DOHH2 (cell line): ENCODE measurements around the gene KRTAP10-5.

Source experiments
- H3F3A ChIP-seq: fragments of 200-600 bp; sonication (generic), shearing (Covaris generic); 2 replicates; pipeline ENCODE4 v1.6.0; 2016; ENCODE audit warnings: antibody characterized with exemption, mild to moderate bottlenecking; ENCODE audit not compliant: control insufficient read depth, insufficient read depth
- H3K27ac ChIP-seq: fragments of 200-600 bp; sonication (generic); 2 replicates; pipeline ENCODE4 v1.5.1; 2014; ENCODE audit warnings: low read depth, mild to moderate bottlenecking, low read length, moderate library complexity
- H3K27me3 ChIP-seq: fragments of 200-600 bp; sonication (generic); 2 replicates; pipeline ENCODE4 v1.6.1; 2014; ENCODE audit warnings: mild to moderate bottlenecking, low read length, mixed read lengths; ENCODE audit not compliant: control insufficient read depth
- H3K36me3 ChIP-seq: fragments of 200-600 bp; sonication (generic); 2 replicates; pipeline ENCODE4 v1.6.1; 2014; ENCODE audit warnings: mild to moderate bottlenecking, low read length, moderate library complexity, mixed read lengths; ENCODE audit not compliant: control insufficient read depth
- H3K4me1 ChIP-seq: fragments of 200-600 bp; sonication (generic); 2 replicates; pipeline ENCODE4 v1.6.1; 2014; ENCODE audit warnings: mild to moderate bottlenecking, low read length, mixed read lengths; ENCODE audit not compliant: control insufficient read depth
- H3K4me2 ChIP-seq: fragments of 200-600 bp; sonication (generic); 2 replicates; pipeline ENCODE4 v1.6.0; 2014; ENCODE audit warnings: mild to moderate bottlenecking, low read length, moderate library complexity
- H3K4me3 ChIP-seq: fragments of 200-600 bp; sonication (generic); 2 replicates; pipeline ENCODE4 v1.5.1; 2014; ENCODE audit warnings: mild to moderate bottlenecking, low read length, mixed read lengths
- H3K79me2 ChIP-seq: fragments of 200-600 bp; sonication (generic); 2 replicates; pipeline ENCODE4 v1.6.1; 2014; ENCODE audit warnings: mild to moderate bottlenecking, low read length, mixed read lengths; ENCODE audit not compliant: control insufficient read depth
- H3K9me2 ChIP-seq: fragments of 200-600 bp; sonication (generic); replicated peaks from 2 replicates; pipeline ENCODE4 v1.6.1; 2014; ENCODE audit warnings: mild to moderate bottlenecking, low read length, mixed read lengths; ENCODE audit not compliant: control insufficient read depth
- H3K9me3 ChIP-seq: fragments of 200-600 bp; sonication (generic); 2 replicates; pipeline ENCODE4 v1.6.1; 2014; ENCODE audit warnings: antibody characterized with exemption, low read length, mixed read lengths; ENCODE audit not compliant: control insufficient read depth, insufficient read depth
- H4K20me1 ChIP-seq: fragments of 200-600 bp; sonication (generic); 2 replicates; pipeline ENCODE4 v1.6.0; 2014; ENCODE audit warnings: low read depth, mild to moderate bottlenecking, antibody characterized with exemption, low read length, moderate library complexity; ENCODE audit not compliant: control insufficient read depth, insufficient read depth
- CTCF ChIP-seq: fragments of 200-600 bp; sonication (generic); IDR thresholded peaks from one replicate; pipeline ENCODE4 v1.5.1; 2014; ENCODE audit warnings: antibody characterized with exemption, mild to moderate bottlenecking, low read depth, low read length; ENCODE audit not compliant: poor library complexity, severe bottlenecking
- EZH2phosphoT487 ChIP-seq: fragments of 200-600 bp; sonication (generic); IDR thresholded peaks from 2 replicates; pipeline ENCODE4 v1.6.1; 2017; ENCODE audit warnings: borderline replicate concordance, mild to moderate bottlenecking, antibody characterized with exemption, low read length, moderate library complexity, mixed read lengths

KRTAP10-5 gene

GRCh38 chr21:44609193-44609592 lies 28.8 kb upstream of the KRTAP10-5 start:
- Histone ChIP-seq H4K20me1 (no peaks in the 10 kb centered on the region), H3K9me3 (peaks cover 14% of the 10 kb centered on the region), H3K4me2 (no peak overlapping the region), H3K4me3 (no peak overlapping the region), H3K27ac (no peak overlapping the region), H3K4me1 (no peaks in the 10 kb centered on the region), H3K27me3 (no peaks in the 10 kb centered on the region), H3K79me2 (no peaks in the 10 kb centered on the region), H3F3A (no peaks in the 10 kb centered on the region), H3K36me3 (no peaks in the 10 kb centered on the region), H3K9me2 (no peaks in the 10 kb centered on the region)
- no peak for TF ChIP-seq CTCF
- TF ChIP-seq EZH2phosphoT487, result no peak

DNA sequence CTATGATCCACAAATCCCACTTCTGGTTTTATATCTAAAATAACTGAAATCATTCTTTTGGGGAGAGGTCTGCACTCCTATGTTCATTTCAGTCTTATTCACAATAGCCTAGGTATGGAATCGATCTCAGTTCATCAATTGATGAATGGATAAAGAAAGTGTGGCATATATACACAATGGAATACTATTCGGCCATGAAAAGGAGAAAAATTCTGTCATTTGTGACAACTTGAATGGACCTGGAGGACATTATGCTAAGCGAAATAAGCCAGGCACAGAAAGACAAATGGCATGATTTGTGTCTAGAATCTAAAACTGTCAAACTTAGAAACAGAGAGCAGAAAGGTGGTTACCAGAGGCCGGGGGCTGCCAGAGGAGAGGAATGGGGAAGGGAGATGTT lies 26.1 kb upstream of the KRTAP10-5 start:
- no peak for TF ChIP-seq CTCF
- TF ChIP-seq EZH2phosphoT487, result no peak

DNA sequence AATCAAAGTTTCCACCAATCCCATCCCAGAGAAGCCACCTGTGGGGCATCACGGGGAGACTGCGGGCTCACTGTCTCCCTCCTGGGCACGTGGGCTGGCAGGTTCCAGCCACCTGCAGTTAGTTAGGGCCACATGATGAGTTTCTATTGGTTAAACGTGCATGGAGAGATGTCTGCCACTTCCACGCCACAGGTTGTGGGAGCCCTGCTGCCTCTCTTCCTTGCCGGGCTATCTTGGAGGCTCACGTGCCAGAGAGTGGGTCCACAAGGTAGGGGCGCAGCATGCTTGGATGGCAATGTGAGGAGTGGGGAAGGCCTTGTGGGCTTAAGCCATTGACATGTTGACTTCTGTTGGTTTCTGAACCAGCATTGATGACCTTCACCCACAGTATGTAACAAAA lies 23.5 kb upstream of the KRTAP10-5 start:
- Histone ChIP-seq H3K4me3 (no peak overlapping the region), H3F3A (no peaks in the 10 kb centered on the region), H3K27ac (no peak overlapping the region), H3K27me3 (no peaks in the 10 kb centered on the region), H3K36me3 (no peaks in the 10 kb centered on the region), H3K4me2 (no peak overlapping the region), H3K9me3 (0 out of 2 replicates have a peak, but pooled peaks cover 2% of the 10 kb centered on the region), H4K20me1 (no peaks in the 10 kb centered on the region), H3K4me1 (no peaks in the 10 kb centered on the region), H3K79me2 (no peaks in the 10 kb centered on the region), H3K9me2 (no peaks in the 10 kb centered on the region)
- TF ChIP-seq CTCF (no peak), EZH2phosphoT487 (no peak)

More for the DNA sequence above, 26.1 kb upstream of the KRTAP10-5 start:
- Histone ChIP-seq H3K9me2 (no peaks in the 10 kb centered on the region), H3K27ac (no peak overlapping the region), H4K20me1 (no peaks in the 10 kb centered on the region), H3K4me2 (no peak overlapping the region), H3K4me1 (no peaks in the 10 kb centered on the region), H3K9me3 (peaks cover 8% of the 10 kb centered on the region), H3F3A (no peaks in the 10 kb centered on the region), H3K27me3 (no peaks in the 10 kb centered on the region), H3K79me2 (no peaks in the 10 kb centered on the region), H3K36me3 (no peaks in the 10 kb centered on the region), H3K4me3 (no peak overlapping the region)
